HG02870 (cell line): ENCODE results near the gene RWDD2A.

Source experiments
- ATAC-seq: cut with Tn5 transposase; IDR thresholded peaks from one replicate; pipeline ENCODE4 v1.9.1; 2021; ENCODE audit warnings: mild to moderate bottlenecking, moderate library complexity; ENCODE audit not compliant: unreplicated experiment

The RWDD2A gene

GRCh38 chr6:83198486-83199172, 5.5 kb downstream of the RWDD2A start:
- no peak for ATAC-seq

- peak; percentile 80 for ATAC-seq
These were observed 6.2 kb downstream of the RWDD2A start for GRCh38 chr6:83199173-83199862.

- no peak for ATAC-seq
These were observed 6.7 kb downstream of the RWDD2A start for GRCh38 chr6:83199863-83200225.

- no peak for ATAC-seq
These were observed 8.9 kb downstream of the RWDD2A start for GRCh38 chr6:83202031-83202430.

GRCh38 chr6:83215131-83216047, 22.2 kb downstream of the RWDD2A start:
- peak; percentile 100 for ATAC-seq

GRCh38 chr6:83216806-83217205, 23.6 kb downstream of the RWDD2A start:
- no peak for ATAC-seq

- ATAC-seq: no peak
These were observed 25.5 kb downstream of the RWDD2A start for GRCh38 chr6:83218646-83219045.

- no peak for ATAC-seq
These were observed 27.0 kb downstream of the RWDD2A start for GRCh38 chr6:83220121-83220520.

GRCh38 chr6:83221276-83221675, 28.1 kb downstream of the RWDD2A start:
- no peak for ATAC-seq

GRCh38 chr6:83221889-83222479, 28.8 kb downstream of the RWDD2A start:
- ATAC-seq: peak; percentile 57

GRCh38 chr6:83226517-83226916, 33.4 kb downstream of the RWDD2A start:
- ATAC-seq: no peak

- ATAC-seq: no peak
These were observed 38.0 kb downstream of the RWDD2A start for GRCh38 chr6:83231146-83231545.

GRCh38 chr6:83247471-83247870, 54.3 kb downstream of the RWDD2A start:
- no peak for ATAC-seq
